ENCODE data around the gene PSMD9.

GRCh38 chr12:121893961-121894460 lies 5.4 kb downstream of the PSMD9 start:
- no peak for TF ChIP-seq PATZ1 (CRISPR knock-in tag; IDR thresholded peaks at IDR 0.05; ENCODE audit: borderline replicate concordance)
- no peak for TF ChIP-seq TOX (CRISPR knock-in tag; IDR thresholded peaks at IDR 0.05; ENCODE audit: borderline replicate concordance)
- no peak for TF ChIP-seq TCF4 (CRISPR knock-in tag; IDR thresholded peaks at IDR 0.05; ENCODE audit: borderline replicate concordance)
- no peak for TF ChIP-seq CREB5 (CRISPR knock-in tag; IDR thresholded peaks at IDR 0.05; ENCODE audit: low read depth)
- TF ChIP-seq PPARA (CRISPR knock-in tag; IDR thresholded peaks at IDR 0.05; ENCODE audit: borderline replicate concordance): no peak
- TF ChIP-seq ZFP3 (CRISPR knock-in tag; IDR thresholded peaks at IDR 0.05): no peak
- TF ChIP-seq ZNF70 (CRISPR knock-in tag; IDR thresholded peaks at IDR 0.05): no peak
- no peak for TF ChIP-seq ZC3H10 (CRISPR knock-in tag; IDR thresholded peaks at IDR 0.05)
- no peak for TF ChIP-seq ARNTL (CRISPR knock-in tag; IDR thresholded peaks at IDR 0.05; ENCODE audit: borderline replicate concordance, low read depth)
- TF ChIP-seq SNAI2 (CRISPR knock-in tag; IDR thresholded peaks at IDR 0.05): no peak
- TF ChIP-seq OSR1 (CRISPR knock-in tag; IDR thresholded peaks at IDR 0.05): no peak
- TF ChIP-seq RARB (CRISPR knock-in tag; IDR thresholded peaks at IDR 0.05): no peak
